ENCODE measurements around the gene DAB2.
A peak's percentile ranks its signal among the peaks of the same experiment; 100 is the strongest.

DAB2 gene

GRCh38 chr5:39424736-39425637 lies at the start of gene DAB2:
DAB2 (minus strand) TSS chr5:39424980; CDS start chr5:39394320, 30,660 bp downstream.
- peak; percentile 25 for DNase-seq (ENCODE audit: low spot score)

DNA sequence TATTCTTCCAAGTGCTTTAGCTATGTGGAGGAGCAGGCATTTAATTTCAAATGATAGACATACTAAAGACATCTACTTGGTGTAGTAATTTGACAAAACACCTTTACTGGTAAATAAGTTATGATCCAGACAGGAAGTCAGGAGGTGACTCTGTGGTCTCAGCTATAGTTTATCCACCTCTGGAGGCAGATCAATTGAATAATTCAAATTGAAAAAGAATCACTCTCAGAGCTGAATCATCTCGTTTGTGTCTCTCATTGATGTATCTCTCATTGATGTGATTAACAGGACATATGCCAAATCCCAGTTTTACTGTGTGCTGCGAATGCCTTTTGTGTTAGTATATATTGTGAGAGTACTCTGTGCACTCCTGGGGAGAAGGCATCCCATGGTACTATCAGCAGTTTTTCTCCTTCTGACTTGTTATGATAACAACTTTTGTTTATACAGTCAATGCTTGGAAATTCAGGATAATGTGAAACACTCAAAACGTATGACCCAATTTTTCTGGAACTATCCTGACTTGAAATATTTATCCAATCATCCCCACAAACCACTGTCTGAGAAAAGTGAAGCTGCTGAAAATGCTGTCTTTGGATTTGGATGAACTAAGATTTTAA lies 48.5 kb upstream of the DAB2 start:
- no peak for DNase-seq (ENCODE audit: low spot score)

- no peak for DNase-seq (ENCODE audit: low spot score)
Measured at GRCh38 chr5:39471836-39472508, 47.2 kb upstream of the DAB2 start.

GRCh38 chr5:39470811-39471210 lies 46.0 kb upstream of the DAB2 start:
- DNase-seq (ENCODE audit: low spot score): no peak

GRCh38 chr5:39469777-39470415 lies 45.1 kb upstream of the DAB2 start:
- DNase-seq (ENCODE audit: low spot score): no peak

DNA sequence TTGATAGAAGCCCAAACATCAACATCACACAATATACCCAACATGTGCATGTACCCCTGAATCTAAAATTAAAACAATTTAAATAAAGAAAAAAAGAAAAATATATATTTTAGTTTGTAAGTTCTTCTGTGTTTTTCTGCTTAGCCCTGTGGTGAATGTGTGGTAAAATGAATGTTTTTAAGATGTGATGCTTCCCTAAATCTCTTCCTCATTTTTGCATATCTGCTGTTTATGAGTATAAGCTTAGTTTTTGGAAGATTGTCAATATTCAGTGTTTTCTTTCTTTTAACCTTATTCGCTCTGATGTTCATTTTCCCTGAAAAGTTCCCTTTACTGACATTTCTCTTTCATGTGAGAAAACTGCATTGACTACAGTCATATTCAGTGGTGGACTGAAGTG lies 44.4 kb upstream of the DAB2 start:
- DNase-seq (ENCODE audit: low spot score): no peak

GRCh38 chr5:39466846-39467245 lies 42.1 kb upstream of the DAB2 start:
- no peak for DNase-seq (ENCODE audit: low spot score)

DNA sequence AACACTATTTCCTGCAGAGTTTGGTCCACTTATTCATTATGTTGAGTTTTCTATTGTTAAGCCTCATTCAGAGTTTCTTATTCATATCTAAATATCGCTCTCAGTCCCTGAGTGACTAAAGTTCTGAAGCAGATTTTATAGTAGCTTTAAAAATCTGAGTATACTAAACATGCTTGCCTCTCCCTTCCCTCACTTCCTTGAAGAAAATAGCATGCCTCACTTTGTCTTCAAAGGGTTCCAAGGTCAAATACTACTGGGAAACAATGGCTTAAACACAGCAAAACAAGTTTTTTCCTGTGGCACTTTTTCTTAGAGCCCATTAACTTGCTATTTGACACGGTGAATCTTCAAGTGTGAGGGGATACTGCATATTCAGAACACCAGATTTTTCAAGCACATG lies 41.1 kb upstream of the DAB2 start:
- DNase-seq (ENCODE audit: low spot score): no peak

GRCh38 chr5:39465097-39465496 lies 40.3 kb upstream of the DAB2 start:
- DNase-seq (ENCODE audit: low spot score): no peak

GRCh38 chr5:39464088-39464487 lies 39.3 kb upstream of the DAB2 start:
- no peak for DNase-seq (ENCODE audit: low spot score)

- no peak for DNase-seq (ENCODE audit: low spot score)
Measured at GRCh38 chr5:39462211-39462610, 37.4 kb upstream of the DAB2 start.

DNA sequence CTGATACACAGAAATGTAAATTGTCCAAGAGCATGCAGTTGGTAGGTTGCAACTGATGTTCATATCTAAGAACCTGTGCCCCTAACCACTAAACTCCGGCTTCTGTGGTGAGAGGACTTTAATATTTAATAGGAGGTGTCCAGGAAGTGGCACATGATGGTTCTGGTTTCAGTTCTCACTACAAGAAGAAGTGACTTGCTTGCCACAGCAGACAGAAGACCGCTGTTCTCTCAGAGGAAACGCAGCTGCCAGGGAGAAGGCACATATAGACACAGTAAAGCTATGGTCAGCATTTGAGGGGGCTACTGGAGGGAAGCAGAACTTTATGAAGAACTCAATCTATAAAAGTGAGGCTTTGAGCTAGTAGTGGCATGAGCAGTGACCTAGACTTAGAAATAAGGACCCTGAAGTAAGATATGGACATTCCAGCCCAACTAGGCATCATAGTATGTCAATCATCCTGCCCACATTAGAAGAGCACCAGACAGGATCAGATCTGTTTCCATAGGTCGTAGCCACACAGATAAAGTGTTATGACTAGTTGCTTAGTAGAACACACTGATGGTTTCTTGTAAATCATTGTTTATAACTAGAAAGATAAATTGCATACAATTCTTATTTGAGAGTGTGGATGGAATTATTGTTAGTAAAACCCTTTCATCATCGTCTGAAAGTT lies 36.4 kb upstream of the DAB2 start:
- DNase-seq (ENCODE audit: low spot score): peak; percentile 12

DNA sequence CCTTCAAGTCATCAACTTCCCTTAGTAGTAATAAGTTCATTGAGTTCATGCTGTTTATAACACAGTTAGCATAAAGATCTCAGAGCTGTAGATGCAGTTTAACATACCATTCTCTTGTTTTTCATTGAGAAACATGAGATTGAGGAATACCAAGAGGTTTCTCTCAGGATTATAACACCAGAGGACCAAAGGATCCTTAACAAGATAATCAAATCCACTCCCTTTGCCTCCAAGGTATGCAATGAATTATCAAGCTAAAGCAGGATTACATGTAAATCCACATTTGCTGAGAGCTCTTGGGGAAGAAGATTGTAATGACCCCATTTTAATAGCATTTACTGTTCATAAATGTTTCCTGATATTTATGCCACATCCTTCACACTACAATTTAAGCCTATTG lies 35.1 kb upstream of the DAB2 start:
- no peak for DNase-seq (ENCODE audit: low spot score)

DNA sequence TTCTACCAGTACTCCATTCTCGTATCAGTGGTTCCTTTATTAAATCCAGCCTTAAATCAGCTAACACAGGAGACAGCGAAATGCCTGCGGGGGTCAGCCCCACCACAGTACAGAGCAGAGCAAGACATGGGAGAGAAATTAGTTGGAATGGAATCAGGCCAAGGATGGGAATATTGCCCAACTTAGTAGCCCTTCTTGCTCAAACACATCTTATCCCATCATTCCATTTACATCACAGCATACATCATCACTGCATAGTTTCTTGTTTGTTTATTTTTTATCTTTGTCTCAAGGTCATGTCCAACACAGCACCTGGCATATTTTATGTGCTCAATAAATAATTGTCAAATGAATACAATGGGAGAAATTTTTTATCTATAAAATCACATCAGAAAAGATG lies 34.3 kb upstream of the DAB2 start:
- DNase-seq (ENCODE audit: low spot score): no peak

- DNase-seq (ENCODE audit: low spot score): no peak
Measured at GRCh38 chr5:39455645-39456044, 30.9 kb upstream of the DAB2 start.

DNA sequence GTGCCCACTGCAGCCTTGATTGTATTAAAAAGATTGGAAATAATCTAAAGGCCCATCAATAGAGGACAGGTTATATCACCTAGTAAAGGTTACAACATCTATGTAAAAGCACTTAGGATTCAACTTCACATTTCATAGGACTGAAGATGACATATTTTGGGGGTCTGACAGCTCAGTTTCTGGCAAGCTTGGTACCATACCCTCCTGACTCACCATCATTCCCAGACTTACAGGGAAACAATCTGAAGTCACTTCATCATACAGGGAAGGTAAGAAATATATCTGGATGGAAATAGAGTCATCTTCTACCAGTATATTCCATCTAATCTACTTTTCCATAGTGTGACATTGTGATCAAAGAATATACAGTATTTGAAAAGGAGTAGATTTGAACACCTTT lies 28.8 kb upstream of the DAB2 start:
- no peak for DNase-seq (ENCODE audit: low spot score)

DNA sequence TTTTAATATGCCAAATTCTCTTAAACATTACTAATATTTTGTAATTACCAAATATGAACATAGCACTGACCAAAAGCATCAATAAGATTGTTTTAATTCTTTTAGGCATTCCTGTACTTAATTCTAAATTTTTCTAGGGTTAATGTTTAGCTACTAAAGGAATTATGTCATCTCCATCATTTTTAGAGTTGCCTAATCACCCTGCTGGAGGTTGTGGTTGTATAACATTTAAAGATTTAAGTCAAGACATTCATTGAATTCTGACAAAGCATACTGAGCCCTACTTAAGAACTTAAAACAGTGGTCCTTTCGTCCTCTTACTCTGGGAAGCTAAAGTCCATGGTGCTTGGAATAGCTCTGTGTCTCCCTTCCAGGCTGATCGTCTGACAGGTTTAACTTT lies 28.1 kb upstream of the DAB2 start:
- no peak for DNase-seq (ENCODE audit: low spot score)

DNA sequence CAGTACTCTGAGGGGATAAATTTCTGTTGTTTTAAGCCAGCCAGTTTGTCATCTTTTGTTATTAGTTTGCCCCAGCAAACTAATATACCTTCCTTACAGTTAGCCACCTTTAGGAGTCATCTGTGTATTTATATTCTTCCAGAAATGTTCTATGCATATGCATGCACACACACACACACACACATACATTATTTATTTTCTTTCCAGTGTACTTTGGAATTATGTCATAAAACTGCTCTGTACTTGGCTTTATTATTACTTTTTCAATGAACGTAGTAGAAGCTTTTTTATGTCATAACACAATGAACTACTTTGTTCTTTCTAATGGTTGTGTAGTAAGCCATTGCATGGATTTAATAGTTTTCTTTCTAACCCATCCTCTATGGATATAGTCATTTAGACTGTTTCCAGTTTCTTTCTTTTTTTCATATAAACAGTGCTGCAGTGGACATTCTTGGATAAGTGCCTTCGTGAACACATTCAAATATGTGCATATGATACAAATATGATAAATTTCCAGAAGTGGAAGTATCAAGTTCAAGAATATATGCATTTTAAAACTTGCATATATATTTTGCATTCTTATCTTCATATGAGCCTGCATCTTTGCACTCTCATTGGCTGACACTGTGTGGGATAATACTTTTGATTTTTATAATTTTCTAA lies 26.6 kb upstream of the DAB2 start:
- no peak for DNase-seq (ENCODE audit: low spot score)

DNA sequence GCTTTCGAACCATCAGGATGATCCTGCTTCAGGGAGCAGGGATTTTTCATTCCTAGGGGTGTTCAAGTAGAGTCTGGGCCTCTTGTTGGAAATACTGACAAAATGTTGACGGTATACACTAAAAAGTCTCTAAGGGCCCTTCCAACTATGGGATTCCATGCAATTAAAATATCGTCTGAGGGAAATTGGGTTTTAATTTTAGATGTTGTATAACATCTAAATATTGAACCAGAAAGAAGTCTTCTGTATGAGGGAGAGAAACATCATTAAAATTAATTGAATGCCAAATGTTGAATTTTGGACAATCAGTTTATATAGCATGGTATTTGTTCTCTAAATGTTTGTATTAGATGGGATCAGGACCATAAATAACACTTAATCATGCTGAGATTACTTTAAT lies 25.7 kb upstream of the DAB2 start:
- no peak for DNase-seq (ENCODE audit: low spot score)

GRCh38 chr5:39449591-39449990 lies 24.8 kb upstream of the DAB2 start:
- no peak for DNase-seq (ENCODE audit: low spot score)

- DNase-seq (ENCODE audit: low spot score): no peak
Measured at GRCh38 chr5:39448506-39449128, 23.8 kb upstream of the DAB2 start.

Measured in CD4-positive, alpha-beta T cell treated with Interleukin-15 for 4 hours (primary cell).